Esophagus squamous epithelium (tissue), 4 donors: ENCODE measurements around the gene CA5A.

Experiments
- CTCF ChIP-seq, 6 experiments: fragments of 450-650 bp in 4 of 6; fragments of 200-600 bp in 2 of 6; sonication (generic) in 2 of 6; IDR thresholded peaks; one replicate each; pipeline ENCODE4 v1.5.1; 2016 to 2019; ENCODE audit warnings: antibody characterized with exemption in 6 of 6, mild to moderate bottlenecking in 4 of 6, moderate library complexity in 4 of 6
- POLR2A ChIP-seq, 4 donors: fragments of 450-650 bp; IDR thresholded peaks; one replicate each; pipeline ENCODE4 v1.6.1; 2017; ENCODE audit warnings: antibody characterized with exemption in 4 of 4, mild to moderate bottlenecking in 4 of 4, moderate library complexity in 3 of 4

GRCh38 chr16:87942680-87943079, 6.4 kb upstream of the CA5A start:
- no peak for TF ChIP-seq CTCF (IDR thresholded peaks at IDR 0.05)
- TF ChIP-seq POLR2A (IDR thresholded peaks at IDR 0.05) = no peak
